Measurements from ENCODE around the gene GFOD1. TPM values are rescaled to one million over a fixed set of nuclear protein-coding genes. Genes with fewer than 3 reads are reported as not detected.

Gene GFOD1
- total RNA-seq, 1 experiment from 2014 or later = 0.62 TPM

DNA sequence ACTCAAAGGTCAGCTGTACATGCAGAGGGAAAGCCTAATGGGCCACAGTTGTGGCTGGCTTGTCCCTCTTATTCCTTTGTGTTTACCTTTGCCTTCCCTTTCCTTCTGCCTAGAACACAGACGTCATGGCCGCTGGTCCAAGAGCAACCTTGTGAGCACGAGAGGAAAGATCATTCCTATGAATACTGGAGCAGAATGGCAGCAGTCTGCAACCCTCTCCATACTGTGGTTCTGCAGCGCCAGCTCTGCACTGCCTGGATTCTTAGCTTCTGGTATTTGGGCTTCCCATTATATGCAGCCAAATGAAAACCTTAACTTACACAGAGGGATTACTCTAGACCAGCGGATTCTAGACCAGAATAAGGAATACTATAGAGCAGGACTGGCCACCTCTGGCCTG lies 171.5 kb downstream of the GFOD1 start:
- peaks cover 12% of the 10 kb centered on the region for H3K36me3 ChIP-seq (ENCODE audit: control insufficient read depth, insufficient read depth, low read length)
- ChIA-PET CTCF (no interaction called here), POLR2A (no interaction called here)
- no TSS peak for BruUV-seq (replicated peaks)
- H3K4me1 ChIP-seq (ENCODE audit: control insufficient read depth, insufficient read depth, low read length) = no peaks in the 10 kb centered on the region
- no peaks in the 10 kb centered on the region for H3K27me3 ChIP-seq (ENCODE audit: control insufficient read depth, insufficient read depth, low read length)
- DNase-seq (ENCODE audit: low read depth, low spot score) = no peak
- intact Hi-C loops (cut with micrococcal nuclease; ENCODE audit: unreplicated experiment) = no loop called here
- no peak overlapping the region for H3K27ac ChIP-seq (ENCODE audit: low read length)
- no peak for ATAC-seq
- TF ChIP-seq SIN3A (IDR thresholded peaks at IDR 0.05; ENCODE audit: borderline replicate concordance, insufficient read depth, low read depth, low read length) (no peak), TCF7L2 (IDR thresholded peaks at IDR 0.05; ENCODE audit: low read depth, low read length) (no peak), POLR2AphosphoS5 (IDR thresholded peaks at IDR 0.05; ENCODE audit: low read depth, low read length) (no peak)
- TF ChIP-seq, protein P1, sequence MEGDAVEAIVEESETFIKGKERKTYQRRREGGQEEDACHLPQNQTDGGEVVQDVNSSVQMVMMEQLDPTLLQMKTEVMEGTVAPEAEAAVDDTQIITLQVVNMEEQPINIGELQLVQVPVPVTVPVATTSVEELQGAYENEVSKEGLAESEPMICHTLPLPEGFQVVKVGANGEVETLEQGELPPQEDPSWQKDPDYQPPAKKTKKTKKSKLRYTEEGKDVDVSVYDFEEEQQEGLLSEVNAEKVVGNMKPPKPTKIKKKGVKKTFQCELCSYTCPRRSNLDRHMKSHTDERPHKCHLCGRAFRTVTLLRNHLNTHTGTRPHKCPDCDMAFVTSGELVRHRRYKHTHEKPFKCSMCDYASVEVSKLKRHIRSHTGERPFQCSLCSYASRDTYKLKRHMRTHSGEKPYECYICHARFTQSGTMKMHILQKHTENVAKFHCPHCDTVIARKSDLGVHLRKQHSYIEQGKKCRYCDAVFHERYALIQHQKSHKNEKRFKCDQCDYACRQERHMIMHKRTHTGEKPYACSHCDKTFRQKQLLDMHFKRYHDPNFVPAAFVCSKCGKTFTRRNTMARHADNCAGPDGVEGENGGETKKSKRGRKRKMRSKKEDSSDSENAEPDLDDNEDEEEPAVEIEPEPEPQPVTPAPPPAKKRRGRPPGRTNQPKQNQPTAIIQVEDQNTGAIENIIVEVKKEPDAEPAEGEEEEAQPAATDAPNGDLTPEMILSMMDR (IDR thresholded peaks at IDR 0.05) = no peak
- TF ChIP-seq, protein P2, sequence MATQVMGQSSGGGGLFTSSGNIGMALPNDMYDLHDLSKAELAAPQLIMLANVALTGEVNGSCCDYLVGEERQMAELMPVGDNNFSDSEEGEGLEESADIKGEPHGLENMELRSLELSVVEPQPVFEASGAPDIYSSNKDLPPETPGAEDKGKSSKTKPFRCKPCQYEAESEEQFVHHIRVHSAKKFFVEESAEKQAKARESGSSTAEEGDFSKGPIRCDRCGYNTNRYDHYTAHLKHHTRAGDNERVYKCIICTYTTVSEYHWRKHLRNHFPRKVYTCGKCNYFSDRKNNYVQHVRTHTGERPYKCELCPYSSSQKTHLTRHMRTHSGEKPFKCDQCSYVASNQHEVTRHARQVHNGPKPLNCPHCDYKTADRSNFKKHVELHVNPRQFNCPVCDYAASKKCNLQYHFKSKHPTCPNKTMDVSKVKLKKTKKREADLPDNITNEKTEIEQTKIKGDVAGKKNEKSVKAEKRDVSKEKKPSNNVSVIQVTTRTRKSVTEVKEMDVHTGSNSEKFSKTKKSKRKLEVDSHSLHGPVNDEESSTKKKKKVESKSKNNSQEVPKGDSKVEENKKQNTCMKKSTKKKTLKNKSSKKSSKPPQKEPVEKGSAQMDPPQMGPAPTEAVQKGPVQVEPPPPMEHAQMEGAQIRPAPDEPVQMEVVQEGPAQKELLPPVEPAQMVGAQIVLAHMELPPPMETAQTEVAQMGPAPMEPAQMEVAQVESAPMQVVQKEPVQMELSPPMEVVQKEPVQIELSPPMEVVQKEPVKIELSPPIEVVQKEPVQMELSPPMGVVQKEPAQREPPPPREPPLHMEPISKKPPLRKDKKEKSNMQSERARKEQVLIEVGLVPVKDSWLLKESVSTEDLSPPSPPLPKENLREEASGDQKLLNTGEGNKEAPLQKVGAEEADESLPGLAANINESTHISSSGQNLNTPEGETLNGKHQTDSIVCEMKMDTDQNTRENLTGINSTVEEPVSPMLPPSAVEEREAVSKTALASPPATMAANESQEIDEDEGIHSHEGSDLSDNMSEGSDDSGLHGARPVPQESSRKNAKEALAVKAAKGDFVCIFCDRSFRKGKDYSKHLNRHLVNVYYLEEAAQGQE (IDR thresholded peaks at IDR 0.05; ENCODE audit: insufficient read depth in 1 of 2, low read depth in 2 of 2, low read length in 1 of 2) = no peak
- in situ Hi-C loops (cut with HindIII; ENCODE audit: low pct_unique_long_range_greater_than_20kb, low sequenced_read_pairs) = no loop called here
- no peaks in the 10 kb centered on the region for H3K9me3 ChIP-seq (ENCODE audit: control insufficient read depth, insufficient read depth, low read depth, low read length)
- H3K4me3 ChIP-seq (ENCODE audit: low read depth in 2 of 2, low read length in 2 of 2) = no peak overlapping the region

DNA sequence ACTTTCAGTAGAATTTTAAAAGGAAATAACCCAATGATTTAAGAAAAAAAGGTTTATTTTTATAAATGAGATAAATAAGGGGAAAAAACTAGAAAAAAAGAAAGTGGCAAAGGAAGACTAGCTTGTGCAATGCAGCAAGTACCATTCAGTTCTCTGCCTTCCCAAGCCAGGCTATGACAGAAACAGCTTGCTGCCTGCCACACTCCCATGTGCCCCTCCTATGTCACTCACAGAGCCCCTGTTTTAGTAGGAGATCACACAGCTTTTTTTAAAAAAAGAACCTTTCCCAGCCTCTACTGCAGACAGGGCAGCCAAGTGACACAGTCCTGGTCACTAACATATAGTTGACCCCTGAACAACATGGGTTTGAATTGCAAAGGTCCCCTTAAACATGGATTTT lies 172.6 kb downstream of the GFOD1 start:
- TF ChIP-seq SIN3A (IDR thresholded peaks at IDR 0.05; ENCODE audit: borderline replicate concordance, insufficient read depth, low read depth, low read length) (no peak), TCF7L2 (IDR thresholded peaks at IDR 0.05; ENCODE audit: low read depth, low read length) (no peak), POLR2AphosphoS5 (IDR thresholded peaks at IDR 0.05; ENCODE audit: low read depth, low read length) (no peak)
- TF ChIP-seq, protein P1 (IDR thresholded peaks at IDR 0.05) = no peak
- TF ChIP-seq, protein P2 (IDR thresholded peaks at IDR 0.05; ENCODE audit: insufficient read depth in 1 of 2, low read depth in 2 of 2, low read length in 1 of 2) = no peak
- no peak overlapping the region for H3K27ac ChIP-seq (ENCODE audit: low read length)
- no peaks in the 10 kb centered on the region for H3K27me3 ChIP-seq (ENCODE audit: control insufficient read depth, insufficient read depth, low read length)
- H3K36me3 ChIP-seq (ENCODE audit: control insufficient read depth, insufficient read depth, low read length) = peaks cover 2% of the 10 kb centered on the region; the same call in 1 of the 2 replicates
- intact Hi-C loops (cut with micrococcal nuclease; ENCODE audit: unreplicated experiment) (no loop called here), in situ Hi-C loops (cut with HindIII; ENCODE audit: low pct_unique_long_range_greater_than_20kb, low sequenced_read_pairs) (no loop called here)
- ChIA-PET CTCF (no interaction called here), POLR2A (no interaction called here)
- H3K4me1 ChIP-seq (ENCODE audit: control insufficient read depth, insufficient read depth, low read length) = no peaks in the 10 kb centered on the region
- ATAC-seq = no peak
- BruUV-seq (replicated peaks) = no TSS peak
- no peaks in the 10 kb centered on the region for H3K9me3 ChIP-seq (ENCODE audit: control insufficient read depth, insufficient read depth, low read depth, low read length)
- no peak for DNase-seq (ENCODE audit: low read depth, low spot score)
- no peak overlapping the region for H3K4me3 ChIP-seq (ENCODE audit: low read depth in 2 of 2, low read length in 2 of 2)

Data from Panc1 (cell line).